ENCODE data around the gene ZNF534.
"Not testable (repeated sequence)": the region's sequence is repeated elsewhere in the genome, so short reads cannot be mapped to it uniquely, and the experiment has no call there.

Gene ZNF534

GRCh38 chr19:52500474-52500873, 71.5 kb downstream of the ZNF534 start:
- DNase-seq, result not testable (repeated sequence)

- DNase-seq, result not testable (repeated sequence)
Measured at GRCh38 chr19:52500991-52501390, 72.0 kb downstream of the ZNF534 start.
